OCI-LY1 (cell line): ENCODE results near the gene PICK1.
"Not testable (repeated sequence)": the region's sequence is repeated elsewhere in the genome, so short reads cannot be mapped to it uniquely, and the experiment has no call there.

Experiments
- H2AFZ ChIP-seq: fragments of 200-600 bp; sonication (generic), shearing (Covaris generic); 2 replicates; pipeline ENCODE4 v1.6.0; 2014; ENCODE audit warnings: antibody characterized with exemption, mild to moderate bottlenecking, low read length
- H3F3A ChIP-seq: fragments of 200-600 bp; sonication (generic), shearing (Covaris generic); 2 replicates; pipeline ENCODE4 v1.6.0; 2014; ENCODE audit warnings: mild to moderate bottlenecking, antibody characterized with exemption, low read length, moderate library complexity; ENCODE audit not compliant: insufficient read depth
- H3K27ac ChIP-seq: fragments of 200-600 bp; sonication (generic); 2 replicates; pipeline ENCODE4 v1.5.1; 2014; ENCODE audit warnings: low read length, mixed run types, mild to moderate bottlenecking, low read depth; ENCODE audit not compliant: poor library complexity, severe bottlenecking
- H3K27me3 ChIP-seq: fragments of 200-600 bp; sonication (generic); 2 replicates; pipeline ENCODE4 v1.6.0; 2014; ENCODE audit warnings: antibody characterized with exemption, mild to moderate bottlenecking, low read length, moderate library complexity; ENCODE audit not compliant: insufficient read depth
- H3K36me3 ChIP-seq: fragments of 200-600 bp; sonication (generic); 2 replicates; pipeline ENCODE4 v1.6.1; 2014; ENCODE audit warnings: mild to moderate bottlenecking, antibody characterized with exemption, low read length, moderate library complexity, mixed read lengths; ENCODE audit not compliant: insufficient read depth
- H3K4me1 ChIP-seq: fragments of 200-600 bp; sonication (generic); 2 replicates; pipeline ENCODE4 v1.5.1; 2014; ENCODE audit warnings: mild to moderate bottlenecking, low read length, moderate library complexity; ENCODE audit not compliant: insufficient read depth, severe bottlenecking
- H3K4me2 ChIP-seq: fragments of 200-600 bp; sonication (generic), shearing (Covaris generic); 2 replicates; pipeline ENCODE4 v1.6.1; 2014; ENCODE audit warnings: low read length
- H3K4me3 ChIP-seq: fragments of 200-600 bp; sonication (generic); 2 replicates; pipeline ENCODE4 v1.5.1; 2014; ENCODE audit warnings: low read length, low read depth, mild to moderate bottlenecking, mixed read lengths; ENCODE audit not compliant: poor library complexity, severe bottlenecking
- H3K79me2 ChIP-seq: fragments of 200-600 bp; shearing (Covaris generic); 2 replicates; pipeline ENCODE4 v1.6.1; 2016; ENCODE audit warnings: mixed run types, low read length, mixed read lengths; ENCODE audit not compliant: insufficient read depth
- H3K9ac ChIP-seq: fragments of 200-600 bp; sonication (generic), shearing (Covaris generic); 2 replicates; pipeline ENCODE4 v1.6.1; 2014; ENCODE audit warnings: mild to moderate bottlenecking, low read length, mixed read lengths
- H3K9me2 ChIP-seq: fragments of 200-600 bp; sonication (generic), shearing (Covaris generic); 2 replicates; pipeline ENCODE4 v1.6.1; 2014; ENCODE audit warnings: low read depth, mild to moderate bottlenecking, low read length, mixed read lengths
- H3K9me3 ChIP-seq: fragments of 200-600 bp; shearing (Covaris generic); 2 replicates; pipeline ENCODE4 v1.6.1; 2014; ENCODE audit warnings: low read length, mixed read lengths
- H4K20me1 ChIP-seq: fragments of 200-600 bp; sonication (generic), shearing (Covaris generic); 2 replicates; pipeline ENCODE4 v1.6.0; 2016; ENCODE audit warnings: mild to moderate bottlenecking, low read length; ENCODE audit not compliant: insufficient read depth
- CTCF ChIP-seq: fragments of 200-600 bp; sonication (generic), shearing (Covaris generic); IDR thresholded peaks from 2 replicates; pipeline ENCODE4 v1.5.1; 2017; ENCODE audit warnings: mild to moderate bottlenecking, antibody characterized with exemption, low read length, moderate library complexity, mixed read lengths
- EZH2 ChIP-seq: fragments of 200-600 bp; sonication (generic), shearing (Covaris generic); IDR thresholded peaks from 2 replicates; pipeline ENCODE4 v1.8.0; 2017; ENCODE audit warnings: borderline replicate concordance, mixed run types, mild to moderate bottlenecking, antibody characterized with exemption, low read length, moderate library complexity, mixed read lengths

Gene PICK1

GRCh38 chr22:38078046-38078840 lies 21.0 kb downstream of the PICK1 start:
- no peaks in the 10 kb centered on the region for H3K9me3 ChIP-seq
- H4K20me1 ChIP-seq: no peaks in the 10 kb centered on the region
- H3K27me3 ChIP-seq: 0 out of 2 replicates have a peak, but pooled peaks cover 3% of the 10 kb centered on the region
- no peaks in the 10 kb centered on the region for H3K79me2 ChIP-seq
- no peak overlapping the region for H3K4me2 ChIP-seq
- H3K9me2 ChIP-seq: no peaks in the 10 kb centered on the region
- no peak for TF ChIP-seq EZH2
- no peak for TF ChIP-seq CTCF
- no peak overlapping the region for H3K4me3 ChIP-seq
- H3F3A ChIP-seq: no peaks in the 10 kb centered on the region
- H3K4me1 ChIP-seq: no peaks in the 10 kb centered on the region
- no peak overlapping the region for H3K27ac ChIP-seq
- peaks cover 5% of the 10 kb centered on the region; the same call in 1 of the 2 replicates for H3K36me3 ChIP-seq
- no peak overlapping the region for H3K9ac ChIP-seq
- no peak overlapping the region for H2AFZ ChIP-seq

GRCh38 chr22:38079208-38079607 lies 22.0 kb downstream of the PICK1 start:
- not testable (repeated sequence) for H3K9me2 ChIP-seq, H3K79me2 ChIP-seq, H3F3A ChIP-seq, H3K36me3 ChIP-seq, H3K4me2 ChIP-seq, H3K27ac ChIP-seq, H3K9ac ChIP-seq, H2AFZ ChIP-seq, H3K4me3 ChIP-seq, H3K4me1 ChIP-seq, H3K9me3 ChIP-seq, H3K27me3 ChIP-seq, H4K20me1 ChIP-seq

GRCh38 chr22:38079804-38080203 lies 22.6 kb downstream of the PICK1 start:
- no peak for TF ChIP-seq CTCF
- H3K36me3 ChIP-seq: no peaks in the 10 kb centered on the region
- H4K20me1 ChIP-seq: no peaks in the 10 kb centered on the region
- H3K4me2 ChIP-seq: no peak overlapping the region
- H3K9me3 ChIP-seq: no peaks in the 10 kb centered on the region
- H3K27me3 ChIP-seq: 0 out of 2 replicates have a peak, but pooled peaks cover 3% of the 10 kb centered on the region
- no peak overlapping the region for H3K9ac ChIP-seq
- no peaks in the 10 kb centered on the region for H3K9me2 ChIP-seq
- H3K79me2 ChIP-seq: no peaks in the 10 kb centered on the region
- no peak overlapping the region for H3K27ac ChIP-seq
- no peaks in the 10 kb centered on the region for H3F3A ChIP-seq
- H3K4me1 ChIP-seq: no peaks in the 10 kb centered on the region
- no peak overlapping the region for H2AFZ ChIP-seq
- H3K4me3 ChIP-seq: no peak overlapping the region

- Histone ChIP-seq H3K36me3 (no peaks in the 10 kb centered on the region), H3K4me2 (no peak overlapping the region), H3K27ac (no peak overlapping the region), H3K9ac (no peak overlapping the region), H3K27me3 (0 out of 2 replicates have a peak, but pooled peaks cover 3% of the 10 kb centered on the region), H3K4me3 (no peak overlapping the region), H3F3A (no peaks in the 10 kb centered on the region), H2AFZ (no peak overlapping the region), H3K9me2 (no peaks in the 10 kb centered on the region), H3K79me2 (no peaks in the 10 kb centered on the region), H4K20me1 (no peaks in the 10 kb centered on the region), H3K4me1 (no peaks in the 10 kb centered on the region), H3K9me3 (no peaks in the 10 kb centered on the region)
- TF ChIP-seq EZH2 (no peak), CTCF (no peak)
Measured at GRCh38 chr22:38080474-38080849, 23.3 kb downstream of the PICK1 start.
